ENCODE results near the gene CD3D. TPM values are rescaled to one million over a fixed set of nuclear protein-coding genes. Genes with fewer than 3 reads are reported as not detected.

Gene CD3D
- total RNA-seq, 1 donor from 2014 or later: not detected

DNA sequence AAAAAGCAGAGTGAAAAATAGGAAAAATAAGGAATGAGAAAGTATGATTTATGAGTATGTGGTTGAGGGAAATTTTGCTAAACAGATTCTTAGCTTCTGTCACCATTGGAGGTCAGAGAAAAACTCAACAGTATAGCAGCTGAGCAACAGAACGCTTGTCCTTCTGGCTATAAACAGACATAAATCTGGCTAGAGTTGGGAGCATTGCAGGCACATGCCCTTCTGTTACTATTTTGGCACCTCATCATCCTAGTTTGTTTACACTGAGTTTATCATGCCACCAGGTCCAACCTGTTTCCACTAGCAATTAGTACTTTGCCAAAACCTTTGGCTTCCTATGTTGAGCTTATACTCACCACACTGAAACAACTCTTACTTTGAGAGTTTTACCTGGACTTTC is 23.8 kb upstream of the CD3D start:
- no peak overlapping the region for H3K4me3 ChIP-seq (ENCODE audit: low read length in 3 of 3)
- peaks cover 19 to 43% (median 32%) of the 10 kb centered on the region in 3 donors for H3K36me3 ChIP-seq (ENCODE audit: control insufficient read depth in 3 of 3, insufficient read depth in 3 of 3, low read length in 3 of 3)
- peaks cover 8 to 25% (median 15%) of the 10 kb centered on the region in 3 donors for H3K4me1 ChIP-seq (ENCODE audit: control insufficient read depth in 3 of 3, insufficient read depth in 3 of 3, low read length in 3 of 3)
- no peaks in the 10 kb centered on the region for H3K9me3 ChIP-seq (ENCODE audit: control insufficient read depth in 3 of 3, low read length in 3 of 3)
- peak overlapping the region; percentile 2 to 63 (median 39) for H3K9ac ChIP-seq (ENCODE audit: low read depth in 1 of 3, low read length in 3 of 3)
- peak overlapping the region; percentile 84 for H3K27ac ChIP-seq (ENCODE audit: low read depth, low read length)
- no peaks in the 10 kb centered on the region for H3K27me3 ChIP-seq (ENCODE audit: control insufficient read depth in 3 of 3, insufficient read depth in 3 of 3, low read length in 3 of 3)

DNA sequence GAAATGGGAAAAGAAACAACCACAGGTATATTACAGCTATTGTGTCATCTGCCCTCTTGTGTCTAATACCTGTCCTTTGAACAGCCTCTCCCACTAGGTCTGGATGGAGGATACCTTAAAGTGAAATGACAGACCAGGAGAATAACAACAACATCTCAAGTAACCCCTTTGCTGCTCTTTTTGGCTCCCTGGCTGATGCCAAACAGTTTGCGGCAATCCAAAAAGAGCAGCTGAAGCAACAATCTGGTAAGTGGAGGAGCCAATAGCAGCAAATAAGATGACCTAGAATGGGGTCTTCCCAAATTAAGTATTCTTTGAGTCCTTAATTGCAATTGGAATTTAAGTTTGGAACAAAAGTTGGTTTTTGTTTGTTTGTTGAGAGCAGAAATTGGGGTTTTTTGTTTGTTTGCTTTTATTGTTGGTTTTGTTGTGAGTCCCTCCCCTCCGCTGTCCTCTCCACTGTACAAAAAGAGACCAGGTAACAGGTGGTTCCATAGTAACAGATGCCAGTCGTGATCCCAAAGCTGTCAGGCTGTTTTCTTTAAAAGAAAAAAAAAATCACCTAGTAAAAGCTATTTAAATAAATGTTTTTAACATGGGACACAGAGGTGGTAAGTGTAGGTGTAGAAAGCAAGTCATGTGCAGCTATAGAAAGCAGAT is 22.6 kb upstream of the CD3D start:
- H3K9me3 ChIP-seq (ENCODE audit: control insufficient read depth in 3 of 3, low read length in 3 of 3): no peaks in the 10 kb centered on the region
- H3K4me1 ChIP-seq (ENCODE audit: control insufficient read depth in 3 of 3, insufficient read depth in 3 of 3, low read length in 3 of 3): peaks cover 15 to 36% (median 24%) of the 10 kb centered on the region in 3 donors
- no peak overlapping the region for H3K4me3 ChIP-seq (ENCODE audit: low read length in 3 of 3)
- H3K27ac ChIP-seq (ENCODE audit: low read depth, low read length): peak overlapping the region; percentile 84
- no peaks in the 10 kb centered on the region for H3K27me3 ChIP-seq (ENCODE audit: control insufficient read depth in 3 of 3, insufficient read depth in 3 of 3, low read length in 3 of 3)
- peak overlapping the region in 1 of 3 donors; percentile 15 for H3K9ac ChIP-seq (ENCODE audit: low read depth in 1 of 3, low read length in 3 of 3)
- peaks cover 13 to 32% (median 20%) of the 10 kb centered on the region in 3 donors for H3K36me3 ChIP-seq (ENCODE audit: control insufficient read depth in 3 of 3, insufficient read depth in 3 of 3, low read length in 3 of 3)

DNA sequence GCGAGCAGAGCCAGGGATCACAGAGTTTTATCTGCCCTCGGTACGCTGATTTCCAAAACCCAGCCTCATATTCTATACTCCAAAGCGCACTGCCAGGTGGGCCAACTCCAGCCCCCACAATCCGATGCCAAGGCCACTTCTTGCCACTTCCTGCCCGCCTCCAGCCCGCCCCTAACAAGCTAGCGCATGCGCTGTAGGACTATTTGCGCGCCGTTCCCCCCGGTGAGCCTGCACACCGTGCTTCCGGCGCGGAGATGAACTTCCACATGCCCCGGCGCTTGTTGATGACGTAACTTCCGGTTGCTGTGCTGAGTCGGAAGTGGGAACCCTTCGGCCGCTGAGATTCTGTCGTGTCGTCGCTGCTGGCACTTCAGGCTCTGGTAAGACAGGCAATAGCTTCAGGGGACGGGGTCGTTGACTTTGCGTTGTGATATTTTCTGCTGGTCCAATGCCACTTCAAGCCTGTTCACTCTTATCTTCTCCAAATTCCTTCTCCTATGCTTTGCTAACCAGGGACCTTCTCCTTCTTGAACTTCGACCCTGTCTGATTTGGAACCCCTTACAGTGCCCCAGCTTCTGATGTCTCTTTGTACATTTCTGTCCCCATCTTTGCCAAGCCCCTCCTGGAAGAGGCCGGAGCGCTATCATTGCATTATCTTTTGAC is 16.9 kb upstream of the CD3D start, which contains the start of gene UBE4A:
UBE4A (plus strand) TSS at position 306 of the 664 bp plus-strand sequence. CDS start 5,481 bp downstream, outside the sequence.
- Histone ChIP-seq H3K4me3 (ENCODE audit: low read length in 3 of 3) (peak within 1 kb of the TSS; percentile 93 to 100 (median 98)), H3K27me3 (ENCODE audit: control insufficient read depth in 3 of 3, insufficient read depth in 3 of 3, low read length in 3 of 3) (no peaks in the 10 kb centered on the region), H3K9ac (ENCODE audit: low read depth in 1 of 3, low read length in 3 of 3) (peak within 1 kb of the TSS; percentile 88 to 97 (median 93)), H3K27ac (ENCODE audit: low read depth, low read length) (peak within 1 kb of the TSS; percentile 54), H3K36me3 (ENCODE audit: control insufficient read depth in 3 of 3, insufficient read depth in 3 of 3, low read length in 3 of 3) (peaks cover 0 to 4% (median 0%) of the 10 kb centered on the region in 3 donors), H3K9me3 (ENCODE audit: control insufficient read depth in 3 of 3, low read length in 3 of 3) (no peaks in the 10 kb centered on the region), H3K4me1 (ENCODE audit: control insufficient read depth in 3 of 3, insufficient read depth in 3 of 3, low read length in 3 of 3) (peaks cover 16 to 18% (median 17%) of the 10 kb centered on the region in 3 donors)

DNA sequence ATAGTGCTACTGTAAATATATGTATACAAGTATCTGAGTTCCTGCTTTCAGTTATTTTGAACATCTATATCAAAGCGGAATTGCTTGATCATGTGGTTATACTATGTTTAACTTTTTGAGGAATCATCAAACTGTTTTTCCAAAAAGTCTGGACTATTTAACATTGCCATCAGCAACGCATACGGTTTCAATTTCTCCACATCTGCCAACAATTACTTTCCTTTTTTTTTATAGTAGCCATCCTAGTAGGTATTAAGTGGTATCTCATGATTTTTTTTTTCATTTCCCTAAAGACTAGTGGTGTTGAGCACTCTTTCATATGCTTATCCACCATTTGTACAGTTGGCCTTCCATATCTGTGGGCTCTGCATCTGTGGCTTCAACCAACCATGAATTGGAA is 15.6 kb upstream of the CD3D start:
- H3K36me3 ChIP-seq (ENCODE audit: control insufficient read depth in 3 of 3, insufficient read depth in 3 of 3, low read length in 3 of 3): peaks cover 0 to 4% (median 0%) of the 10 kb centered on the region in 3 donors
- H3K27me3 ChIP-seq (ENCODE audit: control insufficient read depth in 3 of 3, insufficient read depth in 3 of 3, low read length in 3 of 3): no peaks in the 10 kb centered on the region
- H3K4me1 ChIP-seq (ENCODE audit: control insufficient read depth in 3 of 3, insufficient read depth in 3 of 3, low read length in 3 of 3): peaks cover 12 to 18% (median 13%) of the 10 kb centered on the region in 3 donors
- no peak overlapping the region for H3K27ac ChIP-seq (ENCODE audit: low read depth, low read length)
- no peak overlapping the region for H3K9ac ChIP-seq (ENCODE audit: low read depth in 1 of 3, low read length in 3 of 3)
- H3K4me3 ChIP-seq (ENCODE audit: low read length in 3 of 3): no peak overlapping the region
- no peaks in the 10 kb centered on the region for H3K9me3 ChIP-seq (ENCODE audit: control insufficient read depth in 3 of 3, low read length in 3 of 3)

DNA sequence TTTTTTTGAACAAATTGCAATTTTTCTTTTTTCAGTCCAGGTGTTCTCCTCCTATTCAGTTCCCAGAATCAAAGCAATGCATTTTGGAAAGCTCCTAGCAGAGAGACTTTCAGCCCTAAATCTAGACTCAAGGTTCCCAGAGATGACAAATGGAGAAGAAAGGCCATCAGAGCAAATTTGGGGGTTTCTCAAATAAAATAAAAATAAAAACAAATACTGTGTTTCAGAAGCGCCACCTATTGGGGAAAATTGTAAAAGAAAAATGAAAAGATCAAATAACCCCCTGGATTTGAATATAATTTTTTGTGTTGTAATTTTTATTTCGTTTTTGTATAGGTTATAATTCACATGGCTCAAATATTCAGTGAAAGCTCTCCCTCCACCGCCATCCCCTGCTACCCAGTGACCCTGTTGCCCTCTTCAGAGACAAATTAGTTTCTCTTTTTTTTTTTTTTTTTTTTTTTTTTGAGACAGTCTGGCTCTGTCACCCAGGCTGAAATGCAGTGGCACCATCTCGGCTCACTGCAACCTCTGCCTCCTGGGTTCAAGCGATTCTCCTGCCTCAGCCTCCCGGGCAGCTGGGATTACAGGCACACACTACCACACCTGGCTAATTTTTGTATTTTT is 10.7 kb upstream of the CD3D start:
- Histone ChIP-seq H3K36me3 (ENCODE audit: control insufficient read depth in 3 of 3, insufficient read depth in 3 of 3, low read length in 3 of 3) (no peaks in the 10 kb centered on the region), H3K27ac (ENCODE audit: low read depth, low read length) (no peak overlapping the region), H3K4me1 (ENCODE audit: control insufficient read depth in 3 of 3, insufficient read depth in 3 of 3, low read length in 3 of 3) (no peaks in the 10 kb centered on the region), H3K4me3 (ENCODE audit: low read length in 3 of 3) (no peak overlapping the region), H3K27me3 (ENCODE audit: control insufficient read depth in 3 of 3, insufficient read depth in 3 of 3, low read length in 3 of 3) (peaks cover 3 to 15% (median 7%) of the 10 kb centered on the region in 3 donors), H3K9me3 (ENCODE audit: control insufficient read depth in 3 of 3, low read length in 3 of 3) (no peaks in the 10 kb centered on the region), H3K9ac (ENCODE audit: low read depth in 1 of 3, low read length in 3 of 3) (no peak overlapping the region)

DNA sequence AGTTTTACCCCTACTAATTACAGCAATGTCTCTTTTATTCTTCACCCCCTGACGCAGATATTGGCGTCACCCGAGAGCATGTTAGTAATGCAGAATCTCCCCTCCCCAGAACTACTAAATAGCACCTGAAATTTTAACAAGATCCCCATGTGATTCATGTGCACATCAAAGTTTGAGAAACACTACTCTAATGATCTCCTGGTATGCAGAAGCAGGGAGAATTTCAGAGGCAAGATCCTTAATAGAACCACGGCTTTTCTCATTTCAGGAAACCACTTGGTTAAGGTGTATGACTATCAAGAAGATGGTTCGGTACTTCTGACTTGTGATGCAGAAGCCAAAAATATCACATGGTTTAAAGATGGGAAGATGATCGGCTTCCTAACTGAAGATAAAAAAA is 7.0 kb upstream of the CD3D start:
- no peaks in the 10 kb centered on the region for H3K36me3 ChIP-seq (ENCODE audit: control insufficient read depth in 3 of 3, insufficient read depth in 3 of 3, low read length in 3 of 3)
- no peak overlapping the region for H3K27ac ChIP-seq (ENCODE audit: low read depth, low read length)
- no peaks in the 10 kb centered on the region for H3K4me1 ChIP-seq (ENCODE audit: control insufficient read depth in 3 of 3, insufficient read depth in 3 of 3, low read length in 3 of 3)
- no peaks in the 10 kb centered on the region for H3K9me3 ChIP-seq (ENCODE audit: control insufficient read depth in 3 of 3, low read length in 3 of 3)
- H3K4me3 ChIP-seq (ENCODE audit: low read length in 3 of 3): no peak overlapping the region
- H3K27me3 ChIP-seq (ENCODE audit: control insufficient read depth in 3 of 3, insufficient read depth in 3 of 3, low read length in 3 of 3): peaks cover 3 to 15% (median 11%) of the 10 kb centered on the region in 3 donors
- H3K9ac ChIP-seq (ENCODE audit: low read depth in 1 of 3, low read length in 3 of 3): no peak overlapping the region

DNA sequence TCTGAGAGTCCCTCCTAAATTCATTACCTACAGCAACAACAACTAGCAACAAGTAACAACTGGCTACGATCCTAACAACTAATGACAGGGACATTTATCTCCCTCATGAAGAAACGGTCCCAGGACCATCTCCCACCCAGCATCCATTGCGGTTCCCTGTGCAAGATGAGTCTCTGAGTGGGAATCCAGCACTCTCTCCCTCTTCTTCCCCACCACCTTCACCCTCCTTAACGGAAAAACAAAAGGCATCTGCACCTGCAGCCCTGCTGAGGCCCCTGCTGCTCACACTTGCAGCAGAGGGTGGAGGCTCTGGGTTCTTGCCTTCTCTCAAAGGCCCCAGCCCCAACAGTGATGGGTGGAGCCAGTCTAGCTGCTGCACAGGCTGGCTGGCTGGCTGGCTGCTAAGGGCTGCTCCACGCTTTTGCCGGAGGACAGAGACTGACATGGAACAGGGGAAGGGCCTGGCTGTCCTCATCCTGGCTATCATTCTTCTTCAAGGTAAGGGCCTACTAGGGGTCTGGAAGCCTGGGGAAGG is 1.5 kb upstream of the CD3D start, which contains the start of gene CD3G:
CD3G (plus strand) TSS at position 364 of the 535 bp plus-strand sequence; CDS start at position 444, 80 bp downstream.
- Histone ChIP-seq H3K4me3 (ENCODE audit: low read length in 3 of 3) (no peak within 1 kb of the TSS), H3K4me1 (ENCODE audit: control insufficient read depth in 3 of 3, insufficient read depth in 3 of 3, low read length in 3 of 3) (no peaks in the 10 kb centered on the region), H3K27me3 (ENCODE audit: control insufficient read depth in 3 of 3, insufficient read depth in 3 of 3, low read length in 3 of 3) (peaks cover 0 to 22% (median 13%) of the 10 kb centered on the region in 3 donors), H3K36me3 (ENCODE audit: control insufficient read depth in 3 of 3, insufficient read depth in 3 of 3, low read length in 3 of 3) (no peaks in the 10 kb centered on the region), H3K9me3 (ENCODE audit: control insufficient read depth in 3 of 3, low read length in 3 of 3) (no peaks in the 10 kb centered on the region), H3K9ac (ENCODE audit: low read depth in 1 of 3, low read length in 3 of 3) (no peak within 1 kb of the TSS), H3K27ac (ENCODE audit: low read depth, low read length) (no peak within 1 kb of the TSS)

DNA sequence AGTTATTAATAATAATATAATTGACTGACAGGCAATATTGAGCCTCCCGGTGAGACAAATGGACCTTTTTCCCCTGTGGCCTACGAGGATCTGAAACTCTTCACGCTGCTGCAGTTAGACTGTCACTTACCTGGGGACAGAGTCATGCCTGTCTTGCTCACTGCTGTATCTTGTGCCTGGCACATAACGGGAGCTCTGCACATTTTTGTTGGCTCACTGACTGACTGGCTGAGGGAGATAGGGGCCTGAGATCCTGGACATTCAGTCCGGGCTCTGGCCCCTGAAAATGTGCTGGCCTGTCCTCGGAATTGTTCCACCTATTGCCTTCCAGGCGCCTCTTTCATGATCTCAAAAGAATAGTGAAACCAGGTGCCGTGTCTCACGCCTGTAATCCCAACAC is 743 bp upstream of the CD3D start:
- Histone ChIP-seq H3K9me3 (ENCODE audit: control insufficient read depth in 3 of 3, low read length in 3 of 3) (no peaks in the 10 kb centered on the region), H3K4me1 (ENCODE audit: control insufficient read depth in 3 of 3, insufficient read depth in 3 of 3, low read length in 3 of 3) (no peaks in the 10 kb centered on the region), H3K27me3 (ENCODE audit: control insufficient read depth in 3 of 3, insufficient read depth in 3 of 3, low read length in 3 of 3) (peaks cover 0 to 23% (median 13%) of the 10 kb centered on the region in 3 donors), H3K27ac (ENCODE audit: low read depth, low read length) (no peak overlapping the region), H3K9ac (ENCODE audit: low read depth in 1 of 3, low read length in 3 of 3) (no peak overlapping the region), H3K36me3 (ENCODE audit: control insufficient read depth in 3 of 3, insufficient read depth in 3 of 3, low read length in 3 of 3) (no peaks in the 10 kb centered on the region), H3K4me3 (ENCODE audit: low read length in 3 of 3) (no peak overlapping the region)

DNA sequence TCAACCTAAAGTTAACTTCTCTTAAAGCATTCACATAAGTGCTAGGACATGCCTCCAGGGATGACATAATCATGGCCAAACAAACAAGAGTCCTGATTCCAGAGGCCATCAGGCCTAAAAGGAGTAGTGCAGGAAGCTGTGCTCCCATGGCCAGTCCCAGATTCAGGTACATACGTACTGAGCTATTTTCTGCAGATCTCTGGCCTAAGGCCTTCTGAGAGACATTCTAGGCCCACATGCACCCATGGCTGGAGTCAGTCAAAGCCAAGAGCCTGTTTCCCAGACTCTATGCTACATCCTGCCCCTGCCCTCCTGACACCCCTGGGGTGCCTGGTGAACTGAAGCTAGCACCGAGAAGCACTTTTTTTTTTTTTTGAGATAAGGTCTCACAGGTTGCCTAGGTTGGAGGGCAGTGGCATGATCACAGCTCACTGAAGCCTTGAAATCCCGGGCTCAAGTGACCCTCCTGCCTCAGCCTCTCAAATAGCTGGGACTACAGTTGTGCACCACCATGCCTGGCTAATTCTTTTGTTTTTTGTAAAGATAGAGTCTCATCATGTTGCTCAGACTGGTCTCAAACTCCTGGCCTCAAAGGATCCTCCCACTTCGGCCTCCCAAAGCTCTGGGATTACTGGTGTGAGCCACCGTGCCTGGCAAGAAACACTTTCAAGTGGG is 553 bp downstream of the CD3D start:
- H3K9ac ChIP-seq (ENCODE audit: low read depth in 1 of 3, low read length in 3 of 3): no peak overlapping the region
- H3K4me1 ChIP-seq (ENCODE audit: control insufficient read depth in 3 of 3, insufficient read depth in 3 of 3, low read length in 3 of 3): no peaks in the 10 kb centered on the region
- H3K27me3 ChIP-seq (ENCODE audit: control insufficient read depth in 3 of 3, insufficient read depth in 3 of 3, low read length in 3 of 3): peaks cover 0 to 27% (median 13%) of the 10 kb centered on the region in 3 donors
- H3K9me3 ChIP-seq (ENCODE audit: control insufficient read depth in 3 of 3, low read length in 3 of 3): no peaks in the 10 kb centered on the region
- no peak overlapping the region for H3K4me3 ChIP-seq (ENCODE audit: low read length in 3 of 3)
- H3K36me3 ChIP-seq (ENCODE audit: control insufficient read depth in 3 of 3, insufficient read depth in 3 of 3, low read length in 3 of 3): no peaks in the 10 kb centered on the region
- H3K27ac ChIP-seq (ENCODE audit: low read depth, low read length): no peak overlapping the region
